GM10248 (cell line): ENCODE measurements around the gene MAML2.

ENCODE experiments used
- CTCF ChIA-PET: fragments of 300-600 bp; sonication (Branson Sonifier 250); formaldehyde crosslinking; extraction: SDS; loops from one replicate; lab custom pipeline; 2021; ENCODE audit warnings: antibody characterized with exemption; lab: Yijun Ruan, JAX
- POLR2A ChIA-PET: fragments of 350-650 bp; sonication (Branson Sonifier 250); formaldehyde crosslinking; extraction: SDS; loops from one replicate; lab custom pipeline; 2020; ENCODE audit warnings: antibody characterized with exemption; lab: Yijun Ruan, JAX
- DNase-seq: peaks from one replicate; pipeline ENCODE4 v3.0.0; 2012; ENCODE audit errors: extremely low spot score
- CTCF ChIP-seq: IDR thresholded peaks from 2 replicates; pipeline ENCODE4 v1.5.1; 2012; ENCODE audit warnings: mild to moderate bottlenecking, low read depth; ENCODE audit errors: extremely low read depth, missing control alignments, control extremely low read depth

Gene MAML2

GRCh38 chr11:96103721-96104120 is 239.3 kb downstream of the MAML2 start:
- TF ChIP-seq CTCF: no peak
- POLR2A ChIA-PET: no interaction called here
- no peak for DNase-seq
- CTCF ChIA-PET: interaction anchor here (0.7 kb wide), 1 partner anchor 238 kb away, joined by 3 read pairs; no protein-coding TSS in a partner anchor

GRCh38 chr11:96103102-96103501 is 239.9 kb downstream of the MAML2 start:
- ChIA-PET POLR2A (no interaction called here), CTCF (interaction anchor here (0.7 to 1.7 kb wide), 4 partner anchors 14 to 238 kb away, joined by 3 read pairs; no protein-coding TSS in a partner anchor)
- TF ChIP-seq CTCF: no peak
- no peak for DNase-seq

- CTCF ChIA-PET: interaction anchor here (1.0 to 1.7 kb wide), 4 partner anchors 13 to 56 kb away, joined by 3 read pairs; no protein-coding TSS in a partner anchor
- no peak for DNase-seq
- POLR2A ChIA-PET: no interaction called here
These were observed 240.3 kb downstream of the MAML2 start for GRCh38 chr11:96102664-96103078.

GRCh38 chr11:96101146-96101545 is 241.8 kb downstream of the MAML2 start:
- ChIA-PET CTCF (interaction anchor here (1.1 to 2.0 kb wide), 7 partner anchors 9 to 58 kb away, joined by 3 to 10 read pairs (median 4); no protein-coding TSS in a partner anchor), POLR2A (no interaction called here)

More at GRCh38 chr11:96102664-96103078, 240.3 kb downstream of the MAML2 start:
- no peak for TF ChIP-seq CTCF

GRCh38 chr11:96098511-96099241 is 244.3 kb downstream of the MAML2 start:
- ChIA-PET CTCF (interaction anchor here (1.0 to 1.3 kb wide), 4 partner anchors 11 to 15 kb away, joined by 3 to 5 read pairs (median 5); no protein-coding TSS in a partner anchor), POLR2A (no interaction called here)
- no peak for DNase-seq
- no peak for TF ChIP-seq CTCF

More at GRCh38 chr11:96101146-96101545, 241.8 kb downstream of the MAML2 start:
- no peak for TF ChIP-seq CTCF
- no peak for DNase-seq

- no peak for DNase-seq
- ChIA-PET CTCF (interaction anchor here (1.1 kb wide), 1 partner anchor 9 kb away, joined by 6 read pairs; no protein-coding TSS in a partner anchor), POLR2A (no interaction called here)
- TF ChIP-seq CTCF: no peak
These were observed 245.1 kb downstream of the MAML2 start for GRCh38 chr11:96097844-96098421.
